Upper lobe of left lung (tissue), 6 donors: ENCODE measurements around the gene ILDR2. TPM values are rescaled to one million over a fixed set of nuclear protein-coding genes. Genes with fewer than 3 reads are reported as not detected.

Experiments
- ATAC-seq, 2 donors: fragments of 200-7000 bp; cut with Tn5 transposase; one replicate each; pipeline ENCODE4 v1.9.1; 2022; ENCODE audit warnings: mild to moderate bottlenecking in 2 of 2, moderate library complexity in 2 of 2; ENCODE audit not compliant: low FRiP score in 2 of 2
- DNase-seq, 2 donors: peaks; one replicate each; pipeline ENCODE4 v3.0.0-alpha.2; 2019 to 2020
- H3K27ac ChIP-seq, 4 donors: fragments of 200-600 bp; sonication (generic); one replicate each; pipeline ENCODE4 v1.5.1; 2016 to 2019
- H3K27me3 ChIP-seq, 4 donors: fragments of 200-600 bp; sonication (generic); one replicate each; pipeline ENCODE4 v1.5.1; 2017 to 2019
- H3K36me3 ChIP-seq, 4 donors: fragments of 200-600 bp; sonication (generic); one replicate each; pipeline ENCODE4 v1.5.1; 2016 to 2019
- H3K4me1 ChIP-seq, 4 donors: fragments of 200-600 bp; sonication (generic); one replicate each; pipeline ENCODE4 v1.5.1; 2018 to 2019
- H3K4me3 ChIP-seq, 4 donors: fragments of 200-600 bp; sonication (generic); one replicate each; pipeline ENCODE4 v1.5.1; 2017 to 2019; ENCODE audit warnings: mild to moderate bottlenecking in 2 of 4, moderate library complexity in 1 of 4
- H3K9me3 ChIP-seq, 4 donors: fragments of 200-600 bp; sonication (generic); one replicate each; pipeline ENCODE4 v1.5.1; 2018 to 2019
- CTCF ChIP-seq, 6 experiments: fragments of 450-650 bp in 4 of 6; fragments of 200-600 bp in 2 of 6; sonication (generic) in 2 of 6; IDR thresholded peaks; one replicate each; pipeline ENCODE4 v1.5.1; 2016 to 2019; ENCODE audit warnings: antibody characterized with exemption in 6 of 6
- EP300 ChIP-seq, 4 donors: sonication (generic); formaldehyde crosslinking; IDR thresholded peaks; one replicate each; pipeline ENCODE4 v1.5.1; 2017; ENCODE audit warnings: antibody characterized with exemption in 4 of 4, control low read depth in 2 of 4
- POLR2A ChIP-seq, 4 donors: fragments of 450-650 bp; IDR thresholded peaks; one replicate each; pipeline ENCODE4 v1.5.1; 2016 to 2017; ENCODE audit warnings: antibody characterized with exemption in 4 of 4, mild to moderate bottlenecking in 2 of 4
- POLR2AphosphoS5 ChIP-seq, 2 donors: sonication (generic); formaldehyde crosslinking; IDR thresholded peaks; one replicate each; pipeline ENCODE4 v1.5.1; 2017; ENCODE audit warnings: antibody characterized with exemption in 2 of 2
- WGBS, 2 donors: methylation state at CpG; one replicate each; pipeline ENCODE4 v1.1.5; 2017 to 2018; 5-methylcytosine and 5-hydroxymethylcytosine counted together
- total RNA-seq, 6 donors: library from RNA; depleted of rRNA in 4 of 6; stranded (reverse); fragments of >200 nt in 4 of 6; gene quantifications; one replicate each; pipeline versions ENCODE4 v1.1.0 to v1.2.1, GENCODE V29; 2016 to 2021
- donor health status: DM: no; HTN: no; CAD: no; lungs with moderate emphysema.
- donor health status: DM: no; HTN: yes; CAD: no; lungs with severe emphysema.

ILDR2 gene
- total RNA-seq: 1 to 10 TPM in 3 of 6 donors, under 1 TPM in 3; under 0.01 to 3.3 (median 0.84) TPM

- peak; percentile 46 to 91 for DNase-seq
- 0 to 2% methylated on average over 8 to 26 of the region's 97 CpGs for WGBS, 2 donors
- TF ChIP-seq POLR2AphosphoS5 (IDR thresholded peaks at IDR 0.05): no peak
- TF ChIP-seq EP300 (IDR thresholded peaks at IDR 0.05): no peak
- no peak for TF ChIP-seq POLR2A (IDR thresholded peaks at IDR 0.05)
- TF ChIP-seq CTCF (IDR thresholded peaks at IDR 0.05): peak in 4 of 6 experiments; percentile 9 to 32 (median 22)
Measured at GRCh38 chr1:166975361-166976129, at the start of gene ILDR2. ILDR2 (minus strand) TSS chr1:166975540; CDS start chr1:166975268, 272 bp downstream.

DNA sequence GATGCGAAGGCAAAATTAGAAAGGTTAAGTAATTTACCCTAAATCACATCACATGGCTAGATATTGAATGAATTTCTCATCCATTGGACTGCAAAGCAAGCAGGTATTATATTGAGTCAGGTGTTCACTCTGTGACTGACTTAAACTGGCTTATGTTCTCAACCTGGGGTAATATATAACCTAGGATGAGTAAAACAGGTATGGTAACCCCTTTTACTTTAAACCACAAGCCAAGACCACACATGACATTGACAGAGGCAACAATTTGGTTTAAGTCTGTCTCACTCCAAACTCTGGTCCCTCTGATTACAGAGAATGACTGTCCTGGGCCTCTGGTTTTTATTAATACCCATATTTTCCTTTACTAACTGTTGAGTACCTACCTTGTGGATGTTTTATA, 47.0 kb upstream of the ILDR2 start:
- 88 to 100% methylated on average over 1 of the region's 1 CpG for WGBS, 2 donors
- Histone ChIP-seq H3K9me3 (no peaks in the 10 kb centered on the region), H3K4me1 (no peaks in the 10 kb centered on the region), H3K27me3 (no peaks in the 10 kb centered on the region), H3K36me3 (no peaks in the 10 kb centered on the region), H3K4me3 (no peak overlapping the region), H3K27ac (no peak overlapping the region)
- no peak for ATAC-seq
- DNase-seq: no peak
- TF ChIP-seq EP300 (IDR thresholded peaks at IDR 0.05): no peak
- TF ChIP-seq CTCF (IDR thresholded peaks at IDR 0.05): no peak
- TF ChIP-seq POLR2AphosphoS5 (IDR thresholded peaks at IDR 0.05): no peak
- TF ChIP-seq POLR2A (IDR thresholded peaks at IDR 0.05): no peak

More at GRCh38 chr1:166975361-166976129, at the start of gene ILDR2:
- peaks cover 3 to 11% (median 8%) of the 10 kb centered on the region in 4 donors for H3K4me1 ChIP-seq
- H3K9me3 ChIP-seq: no peaks in the 10 kb centered on the region
- H3K27ac ChIP-seq: peak within 1 kb of the TSS in 3 of 4 donors; percentile 11 to 71 (median 28)
- peak in 1 of 2 donors; percentile 88 for ATAC-seq
- peaks cover 0 to 7% (median 3%) of the 10 kb centered on the region in 4 donors for H3K27me3 ChIP-seq
- H3K36me3 ChIP-seq: no peaks in the 10 kb centered on the region
- H3K4me3 ChIP-seq: peak within 1 kb of the TSS; percentile 52 to 86 (median 68)

DNA sequence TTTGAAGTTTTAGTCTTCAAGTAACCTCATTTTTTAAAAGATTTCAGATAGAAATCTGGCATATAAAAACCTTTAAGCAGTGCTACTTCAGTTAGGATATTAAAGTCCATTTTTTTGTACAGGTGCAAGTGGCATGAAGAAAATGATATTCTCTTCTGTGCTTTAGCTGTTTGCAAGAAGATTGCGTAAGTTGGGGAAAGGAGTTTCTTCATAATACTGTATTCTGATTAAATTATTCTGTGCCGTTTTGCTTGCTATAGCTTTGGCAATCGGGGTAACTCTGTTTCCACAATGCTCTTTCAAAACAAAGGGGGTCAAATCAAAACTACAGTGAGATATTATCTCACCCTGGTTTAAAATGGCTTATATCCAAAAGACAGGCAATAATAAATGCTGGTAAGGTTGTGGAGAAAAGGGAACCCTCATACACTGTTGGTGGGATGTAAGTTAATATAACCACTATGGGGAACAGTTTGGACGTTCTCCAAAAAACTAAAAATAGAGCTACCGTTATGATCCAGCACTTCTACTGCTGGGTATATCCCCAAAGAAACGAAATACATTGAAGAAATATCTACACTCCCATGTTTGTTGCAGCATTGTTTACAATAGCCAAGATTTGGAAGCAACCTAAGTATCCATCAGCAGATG, 40.9 kb upstream of the ILDR2 start:
- TF ChIP-seq POLR2A (IDR thresholded peaks at IDR 0.05) (no peak), EP300 (IDR thresholded peaks at IDR 0.05) (no peak), CTCF (IDR thresholded peaks at IDR 0.05) (no peak), POLR2AphosphoS5 (IDR thresholded peaks at IDR 0.05) (no peak)
- no peaks in the 10 kb centered on the region for H3K27me3 ChIP-seq
- no peaks in the 10 kb centered on the region for H3K9me3 ChIP-seq
- H3K36me3 ChIP-seq: no peaks in the 10 kb centered on the region
- ATAC-seq (no peak), DNase-seq (no peak)
- 40 to 46% methylated on average over 6 of the region's 6 CpGs for WGBS, 2 donors
- H3K4me3 ChIP-seq: no peak overlapping the region
- no peak overlapping the region for H3K27ac ChIP-seq
- H3K4me1 ChIP-seq: no peaks in the 10 kb centered on the region

DNA sequence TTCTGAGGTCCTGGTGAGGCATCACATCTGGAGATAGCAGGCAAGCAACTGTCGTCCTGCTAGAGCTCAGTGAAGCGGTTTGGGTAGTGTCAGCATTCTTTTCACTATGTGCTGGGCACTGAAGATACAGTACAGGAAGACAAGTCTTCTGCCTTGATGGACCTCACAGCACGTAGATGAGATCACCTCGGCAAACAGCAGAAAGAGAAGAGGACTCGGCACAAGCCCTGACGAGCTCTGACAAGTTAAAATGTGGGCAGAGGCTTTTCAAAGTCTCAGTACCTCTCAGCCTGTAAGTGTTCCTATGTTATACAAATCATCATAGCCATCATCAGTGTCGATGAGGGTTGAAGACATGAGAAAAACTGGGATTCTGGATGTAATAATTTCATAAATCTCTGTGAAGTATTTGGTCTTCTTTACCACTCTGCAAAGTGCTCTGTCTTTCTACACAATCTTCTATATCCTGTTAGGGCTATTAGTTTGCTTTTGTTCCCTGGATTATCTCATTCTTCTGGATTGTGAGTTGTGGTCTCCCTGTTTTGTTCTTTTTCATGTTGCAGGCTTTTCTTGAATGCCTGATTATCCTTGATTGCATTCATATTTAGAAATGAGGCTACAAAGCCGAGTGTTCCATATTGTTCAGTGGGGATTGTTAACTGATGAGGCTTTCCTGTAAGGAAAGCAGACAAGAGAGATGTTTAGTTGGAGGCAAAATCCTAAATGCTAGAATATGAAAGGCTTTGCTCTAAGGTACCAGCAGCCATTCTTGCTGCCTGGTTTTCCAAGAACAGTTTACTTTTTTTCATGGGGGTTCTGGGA, 38.0 kb upstream of the ILDR2 start:
- Histone ChIP-seq H3K9me3 (no peaks in the 10 kb centered on the region), H3K4me3 (no peak overlapping the region), H3K36me3 (no peaks in the 10 kb centered on the region), H3K4me1 (no peaks in the 10 kb centered on the region), H3K27me3 (no peaks in the 10 kb centered on the region), H3K27ac (no peak overlapping the region)
- TF ChIP-seq EP300 (IDR thresholded peaks at IDR 0.05) (no peak), POLR2A (IDR thresholded peaks at IDR 0.05) (no peak), CTCF (IDR thresholded peaks at IDR 0.05) (no peak), POLR2AphosphoS5 (IDR thresholded peaks at IDR 0.05) (no peak)
- DNase-seq: no peak
- ATAC-seq: no peak
- WGBS, 2 donors: 78 to 84% methylated on average over 8 of the region's 8 CpGs
